ENCODE measurements around the gene GARIN5B. TPM values are rescaled to one million over a fixed set of nuclear protein-coding genes. Genes with fewer than 3 reads are reported as not detected.

GARIN5B gene
- total and polyA plus RNA-seq, 2 experiments from 2014 or later = not detected

- H3K9me3 Mint-ChIP-seq = no peaks in the 10 kb centered on the region
- Histone ChIP-seq H3K4me3 (peak within 1 kb of the TSS; percentile 75), H3K4me1 (ENCODE audit: insufficient read depth) (peaks cover 23% of the 10 kb centered on the region), H3K79me2 (replicated peaks; ENCODE audit: insufficient read depth) (no peaks in the 10 kb centered on the region), H3K27me3 (ENCODE audit: insufficient read depth) (peaks cover 63% of the 10 kb centered on the region), H3F3A (replicated peaks; ENCODE audit: low read depth) (peaks cover 13% of the 10 kb centered on the region), H3K36me3 (ENCODE audit: insufficient read depth) (no peaks in the 10 kb centered on the region), H3K27ac (ENCODE audit: low read depth) (no peak within 1 kb of the TSS), H4K20me1 (replicated peaks; ENCODE audit: insufficient read depth) (no peaks in the 10 kb centered on the region), H3K9me2 (ENCODE audit: insufficient read depth) (no peaks in the 10 kb centered on the region), H2AFZ (peak within 1 kb of the TSS; percentile 90), H3K4me2 (peak within 1 kb of the TSS; percentile 91)
- ATAC-seq (peak; percentile 33), DNase-seq (ENCODE audit: low spot score) (peak; percentile 63)
- H3K27ac Mint-ChIP-seq = no peak within 1 kb of the TSS
- peak within 1 kb of the TSS; percentile 72 for H3K4me3 Mint-ChIP-seq
- no peak for TF ChIP-seq NANOG (IDR thresholded peaks at IDR 0.05; ENCODE audit: borderline replicate concordance)
- no peak for TF ChIP-seq JUNB (IDR thresholded peaks at IDR 0.05; ENCODE audit: unreplicated experiment)
- no peak for TF ChIP-seq EZH2 (IDR thresholded peaks at IDR 0.05; ENCODE audit: low read depth, unreplicated experiment)
- TF ChIP-seq ETS1 (IDR thresholded peaks at IDR 0.05) = no peak
- TF ChIP-seq CREB1 (CRISPR knock-in tag; IDR thresholded peaks at IDR 0.05; ENCODE audit: low read depth) = no peak
- TF ChIP-seq ZNF114 (CRISPR knock-in tag; IDR thresholded peaks at IDR 0.05) = no peak
- no peak for TF ChIP-seq POLR2AphosphoS5 (IDR thresholded peaks at IDR 0.05; ENCODE audit: low read depth)
- TF ChIP-seq ZNF331 (CRISPR knock-in tag; IDR thresholded peaks at IDR 0.05; ENCODE audit: low read depth) = no peak
- no peak for TF ChIP-seq ZNF462 (CRISPR knock-in tag; IDR thresholded peaks at IDR 0.05)
- no peak for TF ChIP-seq STAT1 (IDR thresholded peaks at IDR 0.05; ENCODE audit: unreplicated experiment)
- no peak for TF ChIP-seq CTCF (conservative IDR thresholded peaks at IDR 0.05; ENCODE audit: low read depth in 2 of 2)
- TF ChIP-seq EZH2phosphoT487 (IDR thresholded peaks at IDR 0.05; ENCODE audit: unreplicated experiment) = no peak
- no peak for TF ChIP-seq REST (IDR thresholded peaks at IDR 0.05; ENCODE audit: unreplicated experiment)
- no peaks in the 10 kb centered on the region for H3K36me3 Mint-ChIP-seq (ENCODE audit: low read depth)
- peaks cover 67% of the 10 kb centered on the region for H3K27me3 Mint-ChIP-seq (ENCODE audit: insufficient read depth, low read depth, poor library complexity)
- H3K4me1 Mint-ChIP-seq = peaks cover 32% of the 10 kb centered on the region
These were observed 8.3 kb downstream of the GARIN5B start, which contains the start of gene COX6B2 for GRCh38 chr19:55354698-55355212. COX6B2 (minus strand) TSS chr19:55354719; CDS start chr19:55354521, 198 bp downstream.
